HepG2 (cell line): Measurements from ENCODE around the gene AJM1. TPM values are rescaled to one million over a fixed set of nuclear protein-coding genes. Genes with fewer than 3 reads are reported as not detected.

Experiments used
- AKAP8 ChIP-seq: sonication (generic); formaldehyde crosslinking; IDR thresholded peaks from 2 replicates; pipeline ENCODE4 v1.5.1; 2020; ENCODE audit warnings: mild to moderate bottlenecking, missing genetic modification reagents
- ARID2 ChIP-seq: sonication (generic); formaldehyde crosslinking; IDR thresholded peaks from 2 replicates; pipeline ENCODE4 v1.8.1; 2022; ENCODE audit warnings: mild to moderate bottlenecking, missing genetic modification reagents, borderline replicate concordance
- ARID3A ChIP-seq: IDR thresholded peaks from 2 replicates; pipeline ENCODE4 v1.6.1; 2012; ENCODE audit warnings: low read depth, low read length, improper control_type of control experiment
- ETV5 ChIP-seq: IDR thresholded peaks from 2 replicates; pipeline ENCODE4 v1.6.1; 2018; ENCODE audit warnings: missing biosample characterization, missing genetic modification reagents, inconsistent platforms, borderline replicate concordance
- HDAC2 ChIP-seq: sonication (generic); formaldehyde crosslinking; IDR thresholded peaks from 2 replicates; pipeline ENCODE4 v1.4.0; 2020; ENCODE audit warnings: missing genetic modification reagents
- HOXD1 ChIP-seq: sonication (generic); formaldehyde crosslinking; IDR thresholded peaks from 2 replicates; pipeline ENCODE4 v1.5.0; 2020; ENCODE audit warnings: missing genetic modification reagents
- IRX3 ChIP-seq: sonication (generic); formaldehyde crosslinking; IDR thresholded peaks from 2 replicates; pipeline ENCODE4 v1.8.1; 2023; ENCODE audit warnings: mild to moderate bottlenecking, low read depth, missing genetic modification reagents, borderline replicate concordance
- KLF16 ChIP-seq, 2 experiments: sonication (generic) in 1 of 2; formaldehyde crosslinking in 1 of 2; IDR thresholded peaks; 2 replicates each; pipeline versions ENCODE4 v1.6.1 to v1.8.0; 2016 to 2023; ENCODE audit warnings: missing genetic modification reagents in 2 of 2, missing compliant biosample characterization in 1 of 2
- MTA3 ChIP-seq: sonication (generic); formaldehyde crosslinking; IDR thresholded peaks from 2 replicates; pipeline ENCODE4 v1.4.0; 2020; ENCODE audit warnings: missing genetic modification reagents
- MTERF4 ChIP-seq: sonication (generic); formaldehyde crosslinking; IDR thresholded peaks from 2 replicates; pipeline ENCODE4 v1.8.0; 2023; ENCODE audit warnings: mild to moderate bottlenecking, missing genetic modification reagents
- POGZ ChIP-seq: sonication (generic); formaldehyde crosslinking; IDR thresholded peaks from 2 replicates; pipeline ENCODE4 v1.4.0; 2020; ENCODE audit warnings: mild to moderate bottlenecking, missing genetic modification reagents
- RBFOX2 ChIP-seq: fragments of 200-400 bp; formaldehyde crosslinking; IDR thresholded peaks from 2 replicates; pipeline ENCODE4 v1.6.1; 2017; ENCODE audit warnings: low read depth, mild to moderate bottlenecking, low read length
- RBM22 ChIP-seq: fragments of 200-400 bp; formaldehyde crosslinking; optimal IDR thresholded peaks from 2 replicates; pipeline ENCODE3; 2017; ENCODE audit warnings: mild to moderate bottlenecking, low read length, moderate library complexity
- RCOR2 ChIP-seq: IDR thresholded peaks from 2 replicates; pipeline ENCODE4 v1.6.1; 2016; ENCODE audit warnings: missing biosample characterization, missing genetic modification reagents
- REPIN1 ChIP-seq: sonication (generic); formaldehyde crosslinking; IDR thresholded peaks from 2 replicates; pipeline ENCODE4 v1.8.0; 2022; ENCODE audit warnings: missing genetic modification reagents, low read depth, mild to moderate bottlenecking, borderline replicate concordance
- ZFP62 ChIP-seq: sonication (generic); formaldehyde crosslinking; IDR thresholded peaks from 2 replicates; pipeline ENCODE4 v1.4.0; 2020; ENCODE audit warnings: missing genetic modification reagents
- ZNF235 ChIP-seq: sonication (generic); formaldehyde crosslinking; IDR thresholded peaks from 2 replicates; pipeline ENCODE4 v1.8.1; 2023; ENCODE audit warnings: mild to moderate bottlenecking, missing genetic modification reagents, borderline replicate concordance
- ZNF350 ChIP-seq: sonication (generic); formaldehyde crosslinking; IDR thresholded peaks from 2 replicates; pipeline ENCODE4 v1.4.0; 2020; ENCODE audit warnings: mild to moderate bottlenecking, low read depth, missing genetic modification reagents, borderline replicate concordance
- ZNF354B ChIP-seq: sonication (generic); formaldehyde crosslinking; IDR thresholded peaks from 2 replicates; pipeline ENCODE4 v1.8.0; 2022; ENCODE audit warnings: mild to moderate bottlenecking, missing genetic modification reagents
- ZNF720 ChIP-seq: sonication (generic); formaldehyde crosslinking; IDR thresholded peaks from 2 replicates; pipeline ENCODE4 v1.4.0; 2020; ENCODE audit warnings: missing genetic modification reagents
- ZNF772 ChIP-seq: sonication (generic); formaldehyde crosslinking; IDR thresholded peaks from 2 replicates; pipeline ENCODE4 v1.5.0; 2020; ENCODE audit warnings: mild to moderate bottlenecking, missing genetic modification reagents
- ZNF776 ChIP-seq: sonication (generic); formaldehyde crosslinking; IDR thresholded peaks from 2 replicates; pipeline ENCODE4 v1.4.0; 2020; ENCODE audit warnings: mild to moderate bottlenecking, missing genetic modification reagents
- polyA plus RNA-seq, 8 experiments: library from polyadenylated mRNA; depleted of rRNA in 3 of 8; stranded (reverse) in 7 of 8; unstranded in 1 of 8; fragments of >200 nt; fragmentation: Illumina TruSeq in 4 of 8; extraction: Trizol in 4 of 8; gene quantifications; 2 replicates each; pipeline versions ENCODE4 v1.2.1 to v1.2.3, GENCODE V29; 2011 to 2016; ENCODE audit warnings: low read depth in 4 of 8, missing spikeins in 1 of 8, mixed read lengths in 1 of 8; ENCODE audit not compliant: insufficient read depth in 1 of 8
- total RNA-seq, 5 experiments: library from RNA; depleted of rRNA; stranded (reverse); fragments of >200 nt; fragmentation: Illumina TruSeq; extraction: Trizol; gene quantifications; 2 replicates each; pipeline ENCODE4 v1.2.3, GENCODE V29; 2016; ENCODE audit warnings: low read depth in 1 of 5
- TF ChIP-seq, protein P1 (sequence below): sonication (generic); formaldehyde crosslinking; IDR thresholded peaks from 2 replicates; pipeline ENCODE4 v1.4.0; 2020; ENCODE audit warnings: missing genetic modification reagents
- TF ChIP-seq, protein P2 (sequence below): sonication (generic); formaldehyde crosslinking; IDR thresholded peaks from 2 replicates; pipeline ENCODE4 v1.4.0; 2020; ENCODE audit warnings: missing genetic modification reagents, borderline replicate concordance

Gene AJM1
- total and polyA plus RNA-seq, 2 of the 13 experiments (the other 11 are each of a cell fraction or from before 2014, with no cell fraction given), result 1.1 to 1.2 TPM

DNA sequence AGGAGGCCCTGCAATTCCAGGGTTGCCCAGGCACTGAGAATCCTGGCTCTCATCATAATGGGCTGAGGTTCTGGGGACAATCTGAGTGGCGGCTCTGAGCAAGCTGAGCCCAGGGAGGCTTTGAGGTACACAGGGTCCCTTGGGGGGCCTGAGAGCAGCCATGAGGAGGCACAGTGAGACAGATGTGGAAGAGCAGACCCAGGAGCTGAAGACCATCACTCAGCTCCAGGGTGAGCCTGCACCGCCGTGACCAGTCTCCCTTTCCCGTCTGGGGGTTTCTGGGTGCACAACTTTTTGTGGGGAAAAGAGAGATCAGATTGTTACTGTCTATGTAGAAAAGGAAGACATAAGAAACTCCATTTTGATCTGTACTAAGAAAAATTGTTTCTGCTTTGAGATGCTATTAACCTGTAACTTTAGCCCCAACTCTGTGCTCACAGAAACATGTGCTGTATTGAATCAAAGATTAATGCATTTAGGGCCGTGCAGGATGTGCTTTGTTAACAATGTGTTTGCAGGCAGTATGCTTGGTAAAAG lies 46.0 kb upstream of the AJM1 start, which contains the start of gene CCDC183 (continued):
- TF ChIP-seq ARID2 (CRISPR knock-in tag) (peak; percentile 76; the same call in 1 of the 2 replicates), MTA3 (CRISPR knock-in tag) (no peak), RCOR2 (CRISPR knock-in tag) (no peak), MTERF4 (CRISPR knock-in tag) (no peak), ZNF350 (no peak), ZNF235 (0 out of 2 replicates have a peak, but pooled peaks have one; percentile 65), ZFP62 (CRISPR knock-in tag) (no peak), IRX3 (CRISPR knock-in tag) (0 out of 2 replicates have a peak, but pooled peaks have one; percentile 24), RBFOX2 (0 out of 2 replicates have a peak, but pooled peaks have one; percentile 54), HOXD1 (CRISPR knock-in tag) (no peak), POGZ (CRISPR knock-in tag) (0 out of 2 replicates have a peak, but pooled peaks have one; percentile 25), HDAC2 (CRISPR knock-in tag) (0 out of 2 replicates have a peak, but pooled peaks have one; percentile 3), RBM22 (peak; percentile 8), ZNF772 (CRISPR knock-in tag) (no peak), ARID3A (no peak), KLF16 (CRISPR knock-in tag; IDR thresholded peaks at IDR 0.05) (no peak), ZNF720 (CRISPR knock-in tag) (no peak), ZNF354B (CRISPR knock-in tag) (no peak), ZNF776 (CRISPR knock-in tag) (peak; percentile 74; the same call in 1 of the 2 replicates), ETV5 (CRISPR knock-in tag) (no peak), AKAP8 (peak; percentile 44; the same call in 1 of the 2 replicates), REPIN1 (CRISPR knock-in tag) (no peak)
- TF ChIP-seq, protein P1, sequence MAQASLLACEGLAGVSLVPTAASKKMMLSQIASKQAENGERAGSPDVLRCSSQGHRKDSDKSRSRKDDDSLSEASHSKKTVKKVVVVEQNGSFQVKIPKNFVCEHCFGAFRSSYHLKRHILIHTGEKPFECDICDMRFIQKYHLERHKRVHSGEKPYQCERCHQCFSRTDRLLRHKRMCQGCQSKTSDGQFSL (CRISPR knock-in tag), result 0 out of 2 replicates have a peak, but pooled peaks have one; percentile 10
- TF ChIP-seq, protein P2, sequence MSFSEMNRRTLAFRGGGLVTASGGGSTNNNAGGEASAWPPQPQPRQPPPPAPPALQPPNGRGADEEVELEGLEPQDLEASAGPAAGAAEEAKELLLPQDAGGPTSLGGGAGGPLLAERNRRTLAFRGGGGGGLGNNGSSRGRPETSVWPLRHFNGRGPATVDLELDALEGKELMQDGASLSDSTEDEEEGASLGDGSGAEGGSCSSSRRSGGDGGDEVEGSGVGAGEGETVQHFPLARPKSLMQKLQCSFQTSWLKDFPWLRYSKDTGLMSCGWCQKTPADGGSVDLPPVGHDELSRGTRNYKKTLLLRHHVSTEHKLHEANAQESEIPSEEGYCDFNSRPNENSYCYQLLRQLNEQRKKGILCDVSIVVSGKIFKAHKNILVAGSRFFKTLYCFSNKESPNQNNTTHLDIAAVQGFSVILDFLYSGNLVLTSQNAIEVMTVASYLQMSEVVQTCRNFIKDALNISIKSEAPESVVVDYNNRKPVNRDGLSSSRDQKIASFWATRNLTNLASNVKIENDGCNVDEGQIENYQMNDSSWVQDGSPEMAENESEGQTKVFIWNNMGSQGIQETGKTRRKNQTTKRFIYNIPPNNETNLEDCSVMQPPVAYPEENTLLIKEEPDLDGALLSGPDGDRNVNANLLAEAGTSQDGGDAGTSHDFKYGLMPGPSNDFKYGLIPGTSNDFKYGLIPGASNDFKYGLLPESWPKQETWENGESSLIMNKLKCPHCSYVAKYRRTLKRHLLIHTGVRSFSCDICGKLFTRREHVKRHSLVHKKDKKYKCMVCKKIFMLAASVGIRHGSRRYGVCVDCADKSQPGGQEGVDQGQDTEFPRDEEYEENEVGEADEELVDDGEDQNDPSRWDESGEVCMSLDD (CRISPR knock-in tag), result no peak
